PC-9 (cell line): ENCODE measurements around the gene VAV2.

Experiments used
- EZH2 ChIP-seq: fragments of 200-600 bp; sonication (generic); IDR thresholded peaks from 2 replicates; pipeline ENCODE4 v1.8.0; 2017; ENCODE audit warnings: antibody characterized with exemption, low read depth
- TF ChIP-seq, protein P1 (sequence below): fragments of 200-600 bp; sonication (generic); conservative IDR thresholded peaks from 2 replicates; pipeline ENCODE4 v1.6.1; 2017; ENCODE audit warnings: mixed run types, antibody characterized with exemption, mild to moderate bottlenecking, moderate library complexity

GRCh38 chr9:133851693-133852092 lies 140.4 kb downstream of the VAV2 start:
- TF ChIP-seq, protein P1, sequence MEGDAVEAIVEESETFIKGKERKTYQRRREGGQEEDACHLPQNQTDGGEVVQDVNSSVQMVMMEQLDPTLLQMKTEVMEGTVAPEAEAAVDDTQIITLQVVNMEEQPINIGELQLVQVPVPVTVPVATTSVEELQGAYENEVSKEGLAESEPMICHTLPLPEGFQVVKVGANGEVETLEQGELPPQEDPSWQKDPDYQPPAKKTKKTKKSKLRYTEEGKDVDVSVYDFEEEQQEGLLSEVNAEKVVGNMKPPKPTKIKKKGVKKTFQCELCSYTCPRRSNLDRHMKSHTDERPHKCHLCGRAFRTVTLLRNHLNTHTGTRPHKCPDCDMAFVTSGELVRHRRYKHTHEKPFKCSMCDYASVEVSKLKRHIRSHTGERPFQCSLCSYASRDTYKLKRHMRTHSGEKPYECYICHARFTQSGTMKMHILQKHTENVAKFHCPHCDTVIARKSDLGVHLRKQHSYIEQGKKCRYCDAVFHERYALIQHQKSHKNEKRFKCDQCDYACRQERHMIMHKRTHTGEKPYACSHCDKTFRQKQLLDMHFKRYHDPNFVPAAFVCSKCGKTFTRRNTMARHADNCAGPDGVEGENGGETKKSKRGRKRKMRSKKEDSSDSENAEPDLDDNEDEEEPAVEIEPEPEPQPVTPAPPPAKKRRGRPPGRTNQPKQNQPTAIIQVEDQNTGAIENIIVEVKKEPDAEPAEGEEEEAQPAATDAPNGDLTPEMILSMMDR: no peak
- TF ChIP-seq EZH2: no peak
